Measurements from ENCODE around the gene EGF.

The EGF gene

GRCh38 chr4:109872065-109872464 is 40.6 kb upstream of the EGF start:
- TF ChIP-seq ZNF8 (CRISPR knock-in tag; IDR thresholded peaks at IDR 0.05): no peak
- TF ChIP-seq BACH2 (CRISPR knock-in tag; IDR thresholded peaks at IDR 0.05; ENCODE audit: borderline replicate concordance): no peak
- TF ChIP-seq CREB5 (CRISPR knock-in tag; IDR thresholded peaks at IDR 0.05; ENCODE audit: low read depth): no peak
- no peak for TF ChIP-seq ZFP30 (CRISPR knock-in tag; IDR thresholded peaks at IDR 0.05)
- no peak for TF ChIP-seq ZC3H10 (CRISPR knock-in tag; IDR thresholded peaks at IDR 0.05)
- TF ChIP-seq PATZ1 (CRISPR knock-in tag; IDR thresholded peaks at IDR 0.05; ENCODE audit: borderline replicate concordance): no peak
- TF ChIP-seq CSRNP3 (CRISPR knock-in tag; IDR thresholded peaks at IDR 0.05): no peak
- no peak for TF ChIP-seq ZNF70 (CRISPR knock-in tag; IDR thresholded peaks at IDR 0.05)
- TF ChIP-seq TCF4 (CRISPR knock-in tag; IDR thresholded peaks at IDR 0.05; ENCODE audit: borderline replicate concordance): no peak
- no peak for TF ChIP-seq GLIS3 (CRISPR knock-in tag; IDR thresholded peaks at IDR 0.05)
- no peak for TF ChIP-seq ARNTL (CRISPR knock-in tag; IDR thresholded peaks at IDR 0.05; ENCODE audit: borderline replicate concordance, low read depth)
- TF ChIP-seq SNAI2 (CRISPR knock-in tag; IDR thresholded peaks at IDR 0.05): no peak
- TF ChIP-seq PPARA (CRISPR knock-in tag; IDR thresholded peaks at IDR 0.05; ENCODE audit: borderline replicate concordance): no peak
- TF ChIP-seq RARB (CRISPR knock-in tag; IDR thresholded peaks at IDR 0.05): no peak
- TF ChIP-seq OSR1 (CRISPR knock-in tag; IDR thresholded peaks at IDR 0.05): no peak
- ATAC-seq: no peak

GRCh38 chr4:109872950-109873656 is 39.6 kb upstream of the EGF start:
- no peak for TF ChIP-seq RARB (CRISPR knock-in tag; IDR thresholded peaks at IDR 0.05)
- TF ChIP-seq ZNF70 (CRISPR knock-in tag; IDR thresholded peaks at IDR 0.05): no peak
- TF ChIP-seq ESRRG (CRISPR knock-in tag; IDR thresholded peaks at IDR 0.05): no peak
- TF ChIP-seq TOX (CRISPR knock-in tag; IDR thresholded peaks at IDR 0.05; ENCODE audit: borderline replicate concordance): no peak
- TF ChIP-seq ZFP3 (CRISPR knock-in tag; IDR thresholded peaks at IDR 0.05): no peak
- no peak for TF ChIP-seq BACH2 (CRISPR knock-in tag; IDR thresholded peaks at IDR 0.05; ENCODE audit: borderline replicate concordance)
- TF ChIP-seq POU6F1 (CRISPR knock-in tag; IDR thresholded peaks at IDR 0.05; ENCODE audit: borderline replicate concordance, low read depth): no peak
- no peak for TF ChIP-seq ARNTL (CRISPR knock-in tag; IDR thresholded peaks at IDR 0.05; ENCODE audit: borderline replicate concordance, low read depth)
- no peak for TF ChIP-seq PPARA (CRISPR knock-in tag; IDR thresholded peaks at IDR 0.05; ENCODE audit: borderline replicate concordance)
- no peak for ATAC-seq

- ATAC-seq: no peak
- TF ChIP-seq TCF4 (CRISPR knock-in tag; IDR thresholded peaks at IDR 0.05; ENCODE audit: borderline replicate concordance): no peak
- TF ChIP-seq ZNF8 (CRISPR knock-in tag; IDR thresholded peaks at IDR 0.05): no peak
- TF ChIP-seq ZNF565 (CRISPR knock-in tag; conservative IDR thresholded peaks at IDR 0.05; ENCODE audit: low read depth): no peak
- no peak for TF ChIP-seq OSR1 (CRISPR knock-in tag; IDR thresholded peaks at IDR 0.05)
- no peak for TF ChIP-seq CSRNP3 (CRISPR knock-in tag; IDR thresholded peaks at IDR 0.05)
- no peak for TF ChIP-seq TOX (CRISPR knock-in tag; IDR thresholded peaks at IDR 0.05; ENCODE audit: borderline replicate concordance)
- no peak for TF ChIP-seq BACH2 (CRISPR knock-in tag; IDR thresholded peaks at IDR 0.05; ENCODE audit: borderline replicate concordance)
- TF ChIP-seq RARB (CRISPR knock-in tag; IDR thresholded peaks at IDR 0.05): no peak
- TF ChIP-seq CSDC2 (CRISPR knock-in tag; IDR thresholded peaks at IDR 0.05): no peak
- no peak for TF ChIP-seq PPARA (CRISPR knock-in tag; IDR thresholded peaks at IDR 0.05; ENCODE audit: borderline replicate concordance)
- no peak for TF ChIP-seq ZFP30 (CRISPR knock-in tag; IDR thresholded peaks at IDR 0.05)
- no peak for TF ChIP-seq TSHZ2 (CRISPR knock-in tag; IDR thresholded peaks at IDR 0.05)
- no peak for TF ChIP-seq ZFP3 (CRISPR knock-in tag; IDR thresholded peaks at IDR 0.05)
- TF ChIP-seq CREB5 (CRISPR knock-in tag; IDR thresholded peaks at IDR 0.05; ENCODE audit: low read depth): no peak
- TF ChIP-seq ESRRG (CRISPR knock-in tag; IDR thresholded peaks at IDR 0.05): no peak
These were observed 38.7 kb upstream of the EGF start for GRCh38 chr4:109873791-109874514.

Data from SK-N-SH treated with all-trans-retinoic acid at 6 μM for 48 hours (cell line).